Left kidney (tissue), 2 donors: Measurements from ENCODE around the gene POC1B. TPM values are rescaled to one million over a fixed set of nuclear protein-coding genes. Genes with fewer than 3 reads are reported as not detected.

ENCODE experiments used
- DNase-seq: peaks from one replicate; pipeline ENCODE4 v3.0.0-alpha.2; 2013
- polyA plus RNA-seq: library from polyadenylated mRNA; unstranded; fragments of 120-200 nt; gene quantifications from one replicate; pipeline ENCODE4 v1.2.1, GENCODE V29; 2013; ENCODE audit not compliant: insufficient read length

Gene POC1B
- polyA plus RNA-seq, 1 donor = 24.8 TPM

DNA sequence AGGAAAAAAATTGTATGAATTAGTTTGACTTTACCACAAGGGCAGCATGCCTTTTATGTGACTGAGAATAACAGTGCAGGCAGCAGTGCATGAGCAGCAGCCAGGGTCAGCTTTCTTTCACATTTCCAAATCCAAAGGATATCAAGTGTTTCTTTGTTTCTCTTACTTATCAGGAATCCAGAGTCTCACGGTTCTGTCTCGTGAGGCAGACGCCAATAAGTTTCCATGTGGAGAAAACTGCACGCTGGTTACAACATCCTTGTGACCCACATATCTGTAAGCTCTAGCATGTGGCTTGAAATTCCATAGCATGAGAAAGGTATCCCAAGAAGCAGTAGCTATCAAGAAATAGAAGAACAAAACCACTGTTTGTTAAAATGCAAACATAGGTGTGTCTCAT, 28.8 kb downstream of the POC1B start:
- no peak for DNase-seq

- DNase-seq = no peak
These were observed 31.2 kb downstream of the POC1B start for GRCh38 chr12:89494411-89495231.

DNA sequence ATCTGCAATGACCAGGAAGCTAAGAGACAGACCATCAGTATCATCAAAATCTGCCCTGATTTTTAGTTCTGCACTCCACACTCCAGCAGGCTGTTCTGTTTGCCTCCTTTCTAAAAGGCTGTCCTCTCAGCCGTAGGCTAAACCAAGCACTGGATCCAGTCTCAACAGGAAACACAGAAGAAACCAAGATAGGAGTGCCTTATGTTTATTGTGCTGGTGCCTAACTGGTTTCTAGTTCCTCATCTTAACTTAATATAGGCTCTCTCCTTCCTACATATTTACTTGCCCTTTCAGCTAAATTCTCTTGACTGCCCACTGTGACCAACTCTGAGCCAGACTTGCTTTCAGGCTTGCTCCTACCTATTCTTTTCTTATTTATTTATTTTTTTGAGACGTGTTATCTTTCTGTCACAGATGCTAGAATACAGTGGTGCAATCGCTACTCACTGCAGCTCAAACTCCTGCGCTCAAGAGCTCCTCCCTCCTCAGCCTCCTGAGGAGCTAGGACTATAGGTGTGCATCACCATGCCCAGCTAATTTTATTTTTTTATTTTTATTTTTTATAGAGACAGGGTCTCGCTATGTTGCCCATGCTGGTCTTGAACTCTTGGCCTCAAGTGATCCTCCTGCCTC, 32.1 kb downstream of the POC1B start:
- no peak for DNase-seq

- DNase-seq = no peak
These were observed 33.0 kb downstream of the POC1B start for GRCh38 chr12:89492883-89493282.

DNA sequence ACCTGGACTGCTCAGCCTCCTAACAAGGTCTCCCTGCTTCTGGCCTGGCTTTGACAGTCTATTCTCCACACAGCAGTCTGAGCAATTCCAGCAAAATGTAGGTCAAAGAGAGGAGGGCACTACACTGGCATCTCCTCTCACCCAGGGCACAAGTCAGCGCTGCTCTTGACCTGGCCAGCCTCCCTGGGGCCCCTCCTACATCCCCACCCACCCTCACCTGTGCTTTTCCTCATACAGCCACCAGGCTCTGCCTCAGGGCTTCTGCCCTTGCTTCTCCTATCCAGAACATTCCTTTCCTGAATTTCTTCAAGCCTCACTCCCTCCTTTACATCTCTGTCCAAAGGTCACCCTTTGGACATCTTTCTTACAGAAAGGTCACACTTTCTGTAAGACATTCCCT, 34.9 kb downstream of the POC1B start:
- no peak for DNase-seq

GRCh38 chr12:89486264-89486663, 39.6 kb downstream of the POC1B start:
- no peak for DNase-seq

GRCh38 chr12:89484470-89484869, 41.4 kb downstream of the POC1B start:
- no peak for DNase-seq

- DNase-seq = no peak
These were observed 44.5 kb downstream of the POC1B start for GRCh38 chr12:89481213-89481914.

GRCh38 chr12:89479982-89480381, 45.9 kb downstream of the POC1B start:
- DNase-seq = no peak

GRCh38 chr12:89477633-89478279, 48.1 kb downstream of the POC1B start:
- DNase-seq = no peak

GRCh38 chr12:89476904-89477595, 48.8 kb downstream of the POC1B start:
- no peak for DNase-seq

DNA sequence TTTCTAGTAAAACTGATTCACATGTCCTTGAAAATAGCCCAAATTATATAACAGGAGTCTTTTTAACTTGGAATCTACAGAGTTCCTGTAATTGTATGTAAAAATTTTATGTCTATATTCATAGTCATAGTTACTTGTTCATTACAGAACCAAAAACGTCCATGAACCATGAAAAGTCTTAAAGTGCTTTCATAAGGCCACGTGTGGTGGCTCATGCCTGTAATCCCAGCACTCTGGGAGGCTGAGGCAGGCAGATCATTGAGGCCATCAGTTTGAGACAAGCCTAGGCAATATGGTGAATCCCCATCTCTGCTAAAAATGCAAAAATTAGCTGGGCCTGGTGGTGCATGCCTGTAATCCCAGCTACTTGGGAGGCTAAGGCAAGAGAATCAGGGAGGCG, 49.6 kb downstream of the POC1B start:
- DNase-seq = no peak

DNA sequence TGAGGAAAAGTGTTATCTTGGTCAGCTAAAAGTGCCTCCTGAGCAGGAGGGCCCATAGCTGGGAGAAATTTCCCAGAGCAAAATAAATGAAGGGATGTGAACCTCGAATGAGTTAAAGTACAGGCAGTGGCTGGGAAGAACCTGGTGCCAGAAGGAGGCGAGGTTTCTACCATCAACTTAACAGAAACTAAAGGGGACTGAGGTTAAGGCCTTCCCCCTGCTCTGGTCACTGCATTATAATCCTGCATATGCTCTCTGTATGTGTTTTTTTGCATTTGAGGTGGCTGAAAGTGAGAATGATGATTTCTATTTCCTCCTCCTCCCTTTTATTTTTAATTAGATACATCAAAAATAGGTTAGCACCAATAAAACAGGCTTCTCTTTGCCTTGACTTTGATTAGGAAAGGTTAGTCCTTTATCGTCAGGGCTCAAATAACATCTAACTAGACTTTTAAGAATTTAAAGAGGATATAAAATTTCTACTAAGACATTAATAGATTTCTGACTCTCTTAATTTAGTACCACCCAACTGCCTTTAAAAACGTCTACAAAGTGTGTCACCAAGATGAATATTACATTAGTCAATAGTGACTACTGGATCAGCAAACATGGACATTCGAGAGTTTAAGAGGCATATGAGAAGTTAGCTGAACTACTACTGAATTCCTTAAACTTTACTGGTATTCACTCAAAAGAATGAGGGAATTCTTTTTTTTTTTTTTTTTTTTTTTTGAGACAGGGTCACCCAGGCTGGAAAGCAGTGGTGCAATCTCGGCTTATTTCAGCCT, 50.5 kb downstream of the POC1B start:
- DNase-seq = no peak

- DNase-seq = no peak
These were observed 51.2 kb downstream of the POC1B start for GRCh38 chr12:89474615-89475014.

DNA sequence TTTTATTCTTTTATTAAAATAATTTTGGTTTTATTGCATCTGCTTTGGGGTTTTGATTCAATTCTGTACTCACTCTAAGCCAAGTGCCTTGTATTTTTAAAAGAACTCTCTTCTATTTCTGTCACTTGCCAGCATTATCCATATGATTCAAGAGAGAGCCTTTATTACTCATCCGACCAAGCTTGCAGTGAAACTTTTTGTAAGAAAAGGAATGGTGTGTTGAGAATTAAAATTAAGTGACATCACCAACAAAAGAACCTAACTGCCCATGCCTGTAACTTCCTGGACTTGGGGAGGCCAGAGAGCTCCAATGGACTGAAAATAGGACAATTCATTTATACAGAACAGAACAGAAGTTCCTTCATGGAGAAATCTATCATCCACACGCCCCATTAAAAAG, 53.3 kb downstream of the POC1B start:
- DNase-seq = no peak

- DNase-seq = peak; percentile 58
These were observed 54.9 kb downstream of the POC1B start for GRCh38 chr12:89470741-89471509.

DNA sequence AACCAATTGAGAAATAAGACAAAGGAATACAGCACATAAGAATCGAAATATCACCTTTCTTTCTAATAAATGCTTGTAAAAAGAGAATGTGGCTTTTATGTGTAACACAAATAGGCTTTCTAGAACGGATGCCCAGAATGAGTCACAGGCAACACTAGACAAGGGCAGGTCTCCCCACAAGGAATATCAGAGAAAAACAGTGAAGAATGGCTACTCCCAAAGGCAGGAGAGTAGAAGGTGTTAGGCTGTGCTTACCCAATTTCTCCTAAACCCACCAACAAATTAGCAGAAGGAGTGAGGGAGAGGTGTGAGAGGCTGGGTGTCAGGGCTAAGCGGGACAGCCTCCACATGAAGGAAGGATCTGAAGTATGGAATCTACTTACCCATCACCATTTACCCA, 56.5 kb downstream of the POC1B start:
- DNase-seq = no peak

DNA sequence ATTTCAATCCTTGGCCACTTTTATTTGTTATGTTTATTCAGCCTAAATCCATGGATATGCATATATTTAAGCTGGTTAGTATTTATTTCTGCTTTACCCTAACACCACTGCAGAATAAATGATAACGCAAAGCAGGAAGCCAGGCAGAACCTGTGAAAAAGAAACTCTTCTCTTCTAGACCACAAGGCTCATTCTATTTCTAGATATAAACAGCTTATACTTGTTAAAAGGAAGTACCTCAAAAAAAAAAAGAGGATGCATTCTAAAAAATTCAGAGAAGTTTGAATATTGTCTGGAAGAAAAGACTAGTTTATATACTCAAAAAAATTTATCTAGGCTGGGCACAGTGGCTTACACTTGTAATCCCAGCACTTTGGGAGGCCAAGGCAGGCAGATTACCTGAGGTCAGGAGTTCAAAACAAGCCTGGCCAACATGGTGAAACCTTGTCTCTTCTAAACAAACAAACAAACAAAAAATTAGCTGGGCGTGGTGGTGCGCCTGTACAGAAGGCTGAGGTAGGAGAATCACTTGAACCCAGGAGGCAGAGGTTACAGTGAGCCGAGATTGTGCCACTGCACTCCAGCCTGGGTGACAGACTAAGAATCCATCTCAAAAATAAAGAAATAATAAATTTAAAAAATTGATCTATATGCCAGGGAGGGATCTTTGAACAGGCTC, 57.1 kb downstream of the POC1B start:
- DNase-seq = no peak

DNA sequence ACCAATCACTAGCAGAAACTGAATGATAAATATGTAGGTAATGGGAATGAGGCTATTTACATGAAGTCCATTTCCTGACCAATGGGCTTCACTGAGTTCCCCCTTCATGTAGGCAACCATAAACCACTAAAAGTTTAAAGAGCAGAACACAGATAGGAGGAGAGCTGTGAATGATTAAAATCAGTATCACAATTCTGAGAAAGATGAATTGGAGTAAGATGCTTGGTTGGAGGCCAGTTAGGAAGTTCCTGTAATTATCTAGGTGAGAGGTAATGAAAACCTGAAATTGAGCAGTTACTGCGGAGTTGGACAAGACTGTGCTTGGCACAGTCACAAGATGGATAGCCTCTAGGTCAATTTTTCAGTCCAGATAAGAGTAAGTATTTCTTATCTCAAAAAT, 57.8 kb downstream of the POC1B start:
- no peak for DNase-seq
